ENCODE results near the gene NDUFS8. TPM values are rescaled to one million over a fixed set of nuclear protein-coding genes. Genes with fewer than 3 reads are reported as not detected.

Gene NDUFS8
- total and polyA plus RNA-seq, 2 experiments from 2014 or later, result 175 to 308 TPM

GRCh38 chr11:67999201-67999629, 31.3 kb upstream of the NDUFS8 start:
- TF ChIP-seq POLR2AphosphoS5 (IDR thresholded peaks at IDR 0.05; ENCODE audit: low read depth) (no peak), ZNF331 (CRISPR knock-in tag; IDR thresholded peaks at IDR 0.05; ENCODE audit: low read depth) (no peak), NANOG (IDR thresholded peaks at IDR 0.05; ENCODE audit: borderline replicate concordance) (no peak), ZNF114 (CRISPR knock-in tag; IDR thresholded peaks at IDR 0.05) (no peak), REST (IDR thresholded peaks at IDR 0.05; ENCODE audit: unreplicated experiment) (no peak), JUNB (IDR thresholded peaks at IDR 0.05; ENCODE audit: unreplicated experiment) (no peak), EZH2 (IDR thresholded peaks at IDR 0.05; ENCODE audit: low read depth, unreplicated experiment) (no peak), EZH2phosphoT487 (IDR thresholded peaks at IDR 0.05; ENCODE audit: unreplicated experiment) (no peak), CREB1 (CRISPR knock-in tag; IDR thresholded peaks at IDR 0.05; ENCODE audit: low read depth) (no peak), ZNF462 (CRISPR knock-in tag; IDR thresholded peaks at IDR 0.05) (no peak), CTCF (conservative IDR thresholded peaks at IDR 0.05; ENCODE audit: low read depth in 2 of 2) (no peak), ETS1 (IDR thresholded peaks at IDR 0.05) (no peak), STAT1 (IDR thresholded peaks at IDR 0.05; ENCODE audit: unreplicated experiment) (no peak)
- H2AFZ ChIP-seq, result no peak overlapping the region
- DNase-seq (ENCODE audit: low spot score), result no peak
- ATAC-seq, result no peak
- H3K9me3 Mint-ChIP-seq, result no peaks in the 10 kb centered on the region
- H3K27ac Mint-ChIP-seq, result no peak overlapping the region
- H3K27me3 ChIP-seq (ENCODE audit: insufficient read depth), result no peaks in the 10 kb centered on the region
- no peaks in the 10 kb centered on the region for H4K20me1 ChIP-seq (replicated peaks; ENCODE audit: insufficient read depth)
- H3K27me3 Mint-ChIP-seq (ENCODE audit: insufficient read depth, low read depth, poor library complexity), result peaks cover 6% of the 10 kb centered on the region
- H3K4me3 Mint-ChIP-seq, result no peak overlapping the region
- H3K36me3 Mint-ChIP-seq (ENCODE audit: low read depth), result no peaks in the 10 kb centered on the region; the same call in 2 of the 3 replicates
- peaks cover 13% of the 10 kb centered on the region for H3K4me1 Mint-ChIP-seq
- H3K4me2 ChIP-seq, result no peak overlapping the region
- H3K27ac ChIP-seq (ENCODE audit: low read depth), result no peak overlapping the region
- peaks cover 5% of the 10 kb centered on the region; the same call in 1 of the 2 replicates for H3F3A ChIP-seq (replicated peaks; ENCODE audit: low read depth)
- H3K4me1 ChIP-seq (ENCODE audit: insufficient read depth), result peaks cover 6% of the 10 kb centered on the region
- H3K36me3 ChIP-seq (ENCODE audit: insufficient read depth), result no peaks in the 10 kb centered on the region
- H3K9me2 ChIP-seq (ENCODE audit: insufficient read depth), result no peaks in the 10 kb centered on the region
- H3K4me3 ChIP-seq, result no peak overlapping the region
- H3K79me2 ChIP-seq (replicated peaks; ENCODE audit: insufficient read depth), result no peaks in the 10 kb centered on the region

Data from GM23338 (cell line).